CD4-positive, alpha-beta T cell treated with Interferon gamma for 1 hour (primary cell): ENCODE measurements around the gene FAM20A.

Experiments used
- DNase-seq: peaks from one replicate; pipeline ENCODE4 v3.0.0-alpha.2; 2020

The FAM20A gene

GRCh38 chr17:68489919-68490318 lies 111.2 kb downstream of the FAM20A start:
- DNase-seq: no peak
